PC-3 (cell line): ENCODE measurements around the gene ELF4.

Experiments
- EZH2 ChIP-seq: fragments of 300-600 bp; sonication (generic); IDR thresholded peaks from one replicate; pipeline ENCODE4 v1.6.1; 2017; ENCODE audit warnings: antibody characterized with exemption, mild to moderate bottlenecking, low read length; ENCODE audit not compliant: unreplicated experiment
- TF ChIP-seq, protein P1 (sequence below): fragments of 300-600 bp; sonication (generic); conservative IDR thresholded peaks from 2 replicates; pipeline ENCODE4 v1.5.1; 2017; ENCODE audit warnings: antibody characterized with exemption, low read depth, mild to moderate bottlenecking, low read length

DNA sequence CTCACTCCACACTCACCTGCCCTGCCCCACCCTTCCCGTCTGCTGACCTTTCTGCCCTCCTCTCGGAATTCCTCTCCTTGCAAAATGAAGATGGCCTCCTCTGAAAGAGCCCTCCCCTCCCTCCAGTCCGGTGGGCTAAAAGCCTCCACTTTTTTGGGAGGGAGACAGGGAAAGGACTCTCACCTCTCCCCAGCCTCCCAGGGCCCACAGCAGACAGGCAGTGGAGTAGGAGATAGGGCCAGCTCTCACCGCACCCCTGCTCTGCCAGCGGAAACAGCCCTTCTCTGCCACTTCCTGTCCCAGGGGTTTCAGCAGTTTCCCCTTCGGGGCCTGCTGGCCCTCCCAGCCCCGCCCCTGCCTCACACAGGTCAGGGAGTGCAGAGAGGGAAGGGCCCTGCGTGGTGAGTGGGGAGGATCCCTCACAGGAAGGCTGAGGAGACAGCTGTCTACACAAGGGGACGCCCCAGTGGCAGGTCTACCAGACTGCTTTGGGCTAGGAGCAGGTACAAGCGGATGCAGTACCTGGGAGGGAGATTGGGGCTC lies 18.2 kb downstream of the ELF4 start:
- TF ChIP-seq, protein P1, sequence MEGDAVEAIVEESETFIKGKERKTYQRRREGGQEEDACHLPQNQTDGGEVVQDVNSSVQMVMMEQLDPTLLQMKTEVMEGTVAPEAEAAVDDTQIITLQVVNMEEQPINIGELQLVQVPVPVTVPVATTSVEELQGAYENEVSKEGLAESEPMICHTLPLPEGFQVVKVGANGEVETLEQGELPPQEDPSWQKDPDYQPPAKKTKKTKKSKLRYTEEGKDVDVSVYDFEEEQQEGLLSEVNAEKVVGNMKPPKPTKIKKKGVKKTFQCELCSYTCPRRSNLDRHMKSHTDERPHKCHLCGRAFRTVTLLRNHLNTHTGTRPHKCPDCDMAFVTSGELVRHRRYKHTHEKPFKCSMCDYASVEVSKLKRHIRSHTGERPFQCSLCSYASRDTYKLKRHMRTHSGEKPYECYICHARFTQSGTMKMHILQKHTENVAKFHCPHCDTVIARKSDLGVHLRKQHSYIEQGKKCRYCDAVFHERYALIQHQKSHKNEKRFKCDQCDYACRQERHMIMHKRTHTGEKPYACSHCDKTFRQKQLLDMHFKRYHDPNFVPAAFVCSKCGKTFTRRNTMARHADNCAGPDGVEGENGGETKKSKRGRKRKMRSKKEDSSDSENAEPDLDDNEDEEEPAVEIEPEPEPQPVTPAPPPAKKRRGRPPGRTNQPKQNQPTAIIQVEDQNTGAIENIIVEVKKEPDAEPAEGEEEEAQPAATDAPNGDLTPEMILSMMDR: no peak
- TF ChIP-seq EZH2: no peak
